T-helper 1 cell (primary cell): ENCODE measurements around the gene TRIM69.
A peak's percentile ranks its signal among the peaks of the same experiment; 100 is the strongest.
"Not testable (repeated sequence)": the region's sequence is repeated elsewhere in the genome, so short reads cannot be mapped to it uniquely, and the experiment has no call there.

Experiments
- DNase-seq, 5 donors: peaks; one replicate each; pipeline ENCODE4 v3.0.0-alpha.2; 2012 to 2020

Gene TRIM69

GRCh38 chr15:44715797-44716334, 20.5 kb upstream of the TRIM69 start:
- DNase-seq = no peak

GRCh38 chr15:44716983-44717602, 19.2 kb upstream of the TRIM69 start:
- no peak for DNase-seq

- no peak for DNase-seq
Observed at GRCh38 chr15:44718180-44718926, 18.0 kb upstream of the TRIM69 start.

GRCh38 chr15:44718927-44719292, 17.4 kb upstream of the TRIM69 start:
- DNase-seq = no peak

GRCh38 chr15:44719293-44719999, 16.9 kb upstream of the TRIM69 start:
- DNase-seq = peak in 4 of 5 donors; percentile 36 to 82 (median 48)

- not testable (repeated sequence) for DNase-seq
Observed at GRCh38 chr15:44720000-44720435, 16.3 kb upstream of the TRIM69 start.

DNA sequence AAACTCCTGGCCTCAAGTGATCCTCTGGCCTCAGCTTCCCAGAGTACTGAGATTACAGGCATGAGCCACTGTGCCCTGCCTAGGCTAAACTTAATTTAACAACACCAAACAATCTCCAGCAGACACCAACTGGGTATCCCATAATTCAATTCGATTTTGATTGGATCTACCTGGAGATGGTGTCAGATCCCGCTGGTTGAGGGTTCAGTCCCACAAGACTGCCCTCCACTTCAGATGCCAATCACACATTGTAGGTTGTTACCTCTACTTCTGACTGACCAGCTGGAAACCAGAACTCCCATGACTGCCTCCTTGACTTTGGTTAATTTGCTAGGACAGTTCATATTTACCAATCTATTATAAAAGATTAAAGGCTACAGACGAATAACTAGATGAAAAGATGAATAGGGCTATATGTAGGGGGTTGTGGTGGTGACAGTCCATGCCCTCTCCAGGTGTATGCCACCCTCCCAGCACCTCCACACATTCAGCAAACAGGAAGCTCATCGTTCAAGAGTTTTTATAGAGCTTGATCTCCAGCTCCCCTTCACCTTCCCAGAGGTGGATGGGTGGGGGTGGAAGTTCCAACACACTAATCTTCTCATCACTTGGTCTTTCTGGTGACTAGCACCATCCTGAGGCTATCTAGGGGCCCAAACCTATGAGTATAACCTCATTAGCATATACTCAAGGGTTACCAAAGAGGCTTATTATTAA, 15.7 kb upstream of the TRIM69 start:
- no peak for DNase-seq

GRCh38 chr15:44722011-44722410, 14.3 kb upstream of the TRIM69 start:
- no peak for DNase-seq

DNA sequence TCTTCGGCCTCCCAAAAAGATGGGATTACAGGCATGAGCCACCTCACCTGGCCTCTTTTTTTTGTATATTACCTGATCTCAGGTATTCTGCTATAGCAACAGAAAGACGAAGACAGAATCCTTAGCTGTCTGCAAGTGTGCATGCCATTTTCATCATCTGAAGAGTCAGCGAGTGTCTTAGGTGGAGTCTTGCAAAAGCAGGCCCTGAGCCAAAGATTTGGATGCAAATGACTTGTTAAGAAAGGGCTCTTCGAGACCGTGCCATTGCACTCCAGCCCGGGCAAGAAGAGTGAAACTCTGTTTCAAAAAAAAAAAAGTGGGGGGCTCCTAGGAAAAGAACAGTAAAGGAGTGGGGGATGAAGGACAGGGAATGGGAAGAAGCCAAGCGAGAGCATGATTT, 10.2 kb upstream of the TRIM69 start:
- DNase-seq = peak in 1 of 5 donors; percentile 64

DNA sequence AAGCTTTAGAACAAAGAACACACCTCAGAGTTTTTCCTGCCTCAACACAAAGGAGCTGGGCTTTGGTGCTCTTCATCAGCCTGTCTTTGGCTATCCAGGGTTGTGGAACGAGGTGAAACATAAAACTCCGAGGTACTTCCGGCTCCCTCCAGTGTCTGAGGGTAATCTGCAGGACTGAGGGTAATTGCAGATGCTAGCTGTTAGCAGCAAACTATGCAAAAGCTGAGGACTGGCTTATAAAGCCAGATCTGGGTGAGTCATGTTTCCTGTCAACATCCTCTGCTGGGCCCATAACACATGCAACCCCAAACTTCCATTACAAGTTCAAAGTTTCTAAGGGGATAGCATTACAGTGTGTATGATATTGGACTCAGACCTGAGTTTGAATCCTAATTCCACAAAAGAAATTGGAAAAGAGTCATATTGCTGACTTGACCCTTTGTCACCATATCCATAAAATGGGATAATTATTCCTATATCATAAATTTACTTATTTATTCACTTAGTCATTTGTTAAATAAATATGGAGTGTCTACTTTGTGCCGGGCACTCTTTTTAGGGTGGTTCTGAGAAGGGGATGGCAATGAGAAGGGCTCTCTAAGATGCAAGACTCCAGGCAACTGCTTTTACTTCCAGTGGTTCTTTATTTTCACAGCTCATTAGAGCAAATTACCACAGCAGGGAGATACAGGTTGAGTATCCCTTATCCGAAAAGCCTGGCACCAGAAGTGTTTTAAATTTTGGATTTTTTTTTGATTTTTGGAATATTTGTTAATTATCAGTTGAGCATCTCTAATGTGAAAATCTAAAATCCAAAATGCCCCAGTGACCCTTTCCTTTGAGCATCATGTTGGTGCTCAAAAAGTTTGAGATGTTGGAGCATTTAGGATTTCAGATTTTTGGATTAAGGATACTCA, 9.5 kb upstream of the TRIM69 start:
- peak; percentile 46 to 97 (median 74) for DNase-seq

DNA sequence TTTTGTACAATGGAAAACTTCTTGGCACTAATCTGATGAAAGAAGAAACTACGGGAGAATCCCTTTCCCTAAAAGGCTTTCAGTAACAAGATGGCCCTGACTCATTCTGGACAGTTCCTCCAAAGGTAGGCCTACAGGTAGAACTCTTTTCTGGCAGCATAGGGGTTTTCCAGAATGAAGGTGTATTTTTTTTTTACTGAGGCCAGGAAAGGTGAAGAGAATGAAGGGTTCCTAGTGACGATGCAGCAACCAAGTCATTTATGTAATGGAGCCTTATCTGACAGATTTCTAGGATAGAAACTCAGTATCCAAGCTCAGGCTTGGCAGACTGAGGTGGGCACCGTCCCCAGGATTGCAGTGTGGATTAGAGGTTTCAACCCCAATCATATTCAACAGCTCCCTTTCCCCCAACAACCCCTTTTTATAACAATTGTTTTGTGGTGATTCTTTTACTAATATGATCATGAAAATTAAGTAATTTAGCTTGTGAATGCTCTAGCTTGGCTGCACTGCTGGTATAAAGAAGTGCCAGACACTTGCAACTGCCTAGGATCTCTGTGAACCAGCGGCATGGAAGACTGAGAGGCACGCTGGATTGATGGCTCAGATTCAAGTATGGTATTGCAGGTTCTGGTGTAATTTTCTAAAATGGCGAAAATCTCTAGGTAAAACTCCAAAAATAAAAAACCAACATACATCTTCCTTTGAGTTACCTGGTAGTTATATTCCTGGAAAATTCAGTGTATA, 8.7 kb upstream of the TRIM69 start:
- no peak for DNase-seq

GRCh38 chr15:44728232-44728575, 8.1 kb upstream of the TRIM69 start:
- not testable (repeated sequence) for DNase-seq

DNA sequence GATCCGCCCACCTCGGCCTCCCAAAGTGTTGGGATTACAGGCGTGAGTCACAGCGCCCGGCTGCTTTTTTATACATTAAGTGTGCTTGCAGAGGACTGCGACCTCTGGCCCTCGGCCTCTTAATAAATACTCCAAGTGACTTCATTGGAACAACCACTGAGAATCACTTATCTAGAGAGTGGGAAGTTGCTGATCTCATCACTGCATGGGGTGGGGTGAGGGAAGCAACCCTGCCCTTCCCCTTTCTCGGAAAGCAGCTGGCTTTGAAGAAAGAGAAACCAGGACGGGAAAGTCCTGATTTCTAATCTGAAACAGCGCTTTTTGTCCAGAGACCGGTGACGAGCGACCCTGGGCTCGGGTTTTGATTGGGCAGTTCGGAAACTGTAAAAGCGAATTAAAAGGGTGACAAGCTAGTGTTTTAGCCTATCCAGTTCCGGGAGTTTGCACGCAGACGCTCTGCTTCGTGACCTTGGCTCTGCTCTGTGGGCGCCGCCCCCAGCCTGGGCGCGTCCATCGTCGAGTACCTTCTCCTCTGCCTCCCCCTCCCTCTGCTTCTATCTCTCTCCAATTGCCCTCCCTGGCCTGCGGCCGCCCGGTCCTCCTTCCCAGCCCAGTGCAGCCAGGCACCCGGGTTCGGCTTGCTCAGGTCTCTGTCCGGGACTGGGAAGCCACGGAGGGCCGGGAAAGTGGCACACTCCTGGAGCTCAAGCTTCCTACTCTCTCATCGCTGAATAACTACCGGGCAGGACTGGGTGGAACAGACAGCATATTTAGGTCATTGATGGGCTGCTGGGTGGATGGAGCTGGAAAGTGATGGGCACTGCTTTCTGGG, 7.5 kb upstream of the TRIM69 start:
- peak; percentile 85 to 99 (median 91) for DNase-seq

DNA sequence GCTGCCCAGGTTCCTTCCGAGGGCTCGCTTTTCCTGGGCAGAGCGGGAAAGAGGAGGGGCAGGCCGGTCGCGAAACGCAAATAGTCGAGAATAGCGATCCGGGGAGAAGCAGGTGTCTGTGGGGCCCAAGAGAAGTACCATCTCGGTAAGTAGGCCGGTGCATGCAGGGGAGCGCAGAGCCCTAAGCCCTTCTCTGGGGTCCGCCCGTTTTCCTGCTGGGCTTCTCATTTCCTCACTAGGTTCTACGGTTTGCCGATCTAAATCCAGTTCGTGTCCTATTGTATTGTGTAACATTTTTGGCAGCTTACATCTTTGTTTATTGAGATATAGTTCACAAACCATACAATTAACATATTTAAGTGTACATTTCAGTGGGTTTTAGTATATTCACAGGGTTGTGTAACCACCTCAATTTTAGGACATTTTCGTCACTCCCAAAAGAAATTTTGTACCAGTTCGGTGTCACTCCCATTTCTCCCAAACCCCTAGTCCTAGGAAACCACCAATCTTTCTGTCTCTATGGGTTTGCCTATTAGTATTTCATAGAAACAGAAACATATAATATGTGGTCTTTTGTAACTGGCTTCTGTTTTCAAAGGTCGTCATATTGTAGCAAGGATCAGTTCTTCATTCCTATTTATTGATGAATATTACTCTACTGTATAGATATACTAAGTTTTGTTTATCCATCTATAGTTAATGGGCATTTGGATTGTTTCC, 6.8 kb upstream of the TRIM69 start:
- peak in 1 of 5 donors; percentile 69 for DNase-seq

GRCh38 chr15:44734839-44735481, 1.4 kb upstream of the TRIM69 start:
- DNase-seq = no peak

DNA sequence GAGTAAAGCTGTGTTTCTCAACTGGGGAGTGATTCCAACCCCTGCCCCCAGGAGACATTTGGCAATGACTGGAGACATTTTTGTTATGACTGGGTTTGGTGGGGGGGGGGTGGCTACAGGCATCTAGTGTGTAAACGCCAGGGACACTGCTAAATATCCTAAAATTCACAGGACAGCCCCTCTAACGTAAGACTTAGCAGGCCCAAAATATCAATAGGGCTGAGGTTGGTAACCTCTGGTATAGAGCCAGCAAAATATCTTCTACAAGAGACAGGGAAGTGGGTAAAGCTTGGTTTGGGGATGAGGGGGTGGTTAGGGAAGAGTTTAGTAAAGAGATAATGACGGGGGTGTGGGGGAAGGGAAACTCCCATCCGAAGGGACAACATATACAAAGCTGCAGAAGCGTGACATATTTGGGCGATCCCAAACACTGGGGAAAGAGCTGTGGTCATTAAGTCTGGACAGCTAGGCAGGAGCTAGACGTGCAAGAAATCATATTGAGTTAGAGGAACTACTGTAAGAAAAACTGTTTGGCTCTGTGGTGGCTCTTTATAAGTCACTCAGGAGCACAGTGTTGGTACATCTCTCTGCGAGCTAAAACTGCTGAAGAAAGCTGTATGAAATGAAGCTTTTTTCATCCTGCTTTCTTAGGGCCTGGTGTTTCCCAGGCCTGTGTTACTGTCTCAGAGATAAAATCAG, 697 bp upstream of the TRIM69 start:
- peak in 1 of 5 donors; percentile 66 for DNase-seq

- peak in 1 of 5 donors; percentile 59 for DNase-seq
Observed at GRCh38 chr15:44738340-44738984, 2.1 kb downstream of the TRIM69 start.
